GM12878 (cell line): ENCODE data around the gene PIK3R5. TPM values are rescaled to one million over a fixed set of nuclear protein-coding genes. Genes with fewer than 3 reads are reported as not detected.

Source experiments
- ASH2L ChIP-seq: fragments of 300-600, 200-600 bp; sonication (generic); IDR thresholded peaks from 2 replicates; pipeline ENCODE4 v1.6.1; 2017; ENCODE audit warnings: low read depth, mild to moderate bottlenecking, borderline replicate concordance
- BHLHE40 ChIP-seq, 2 experiments: fragments of 450-650 bp in 1 of 2; IDR thresholded peaks; 2 replicates each; pipeline ENCODE4 v1.6.1; 2011 to 2017; ENCODE audit warnings: low read depth in 2 of 2, borderline replicate concordance in 1 of 2, improper control_type of control experiment in 1 of 2, low read length in 1 of 2, mild to moderate bottlenecking in 1 of 2
- CBFB ChIP-seq: IDR thresholded peaks from 2 replicates; pipeline ENCODE4 v1.6.1; 2016; ENCODE audit warnings: antibody characterized with exemption, low read depth
- CEBPB ChIP-seq, 2 experiments: fragments of 150-350 bp in 1 of 2; IDR thresholded peaks; 2 replicates each; pipeline ENCODE4 v1.6.1; 2012 to 2014; ENCODE audit warnings: low read depth in 2 of 2, low read length in 2 of 2, borderline replicate concordance in 1 of 2, inconsistent platforms in 1 of 2
- EGR1 ChIP-seq, 2 experiments: IDR thresholded peaks; 1 replicate in 1 of 2; 2 replicates in 1 of 2; pipeline ENCODE4 v1.6.1; 2011 to 2012; ENCODE audit warnings: low read depth in 2 of 2, low read length in 2 of 2, borderline replicate concordance in 1 of 2, mild to moderate bottlenecking in 1 of 2, moderate library complexity in 1 of 2
- ELK1 ChIP-seq: IDR thresholded peaks from 2 replicates; pipeline ENCODE4 v1.6.1; 2012; ENCODE audit warnings: low read depth, low read length, improper control_type of control experiment
- GABPA ChIP-seq: IDR thresholded peaks from 2 replicates; pipeline ENCODE4 v1.6.1; 2014; ENCODE audit warnings: antibody characterized with exemption, low read depth, mild to moderate bottlenecking, inconsistent platforms
- KAT2A ChIP-seq: conservative IDR thresholded peaks from 2 replicates; pipeline ENCODE4 v1.6.1; 2011; ENCODE audit warnings: low read depth, low read length; ENCODE audit not compliant: control insufficient read depth
- MXI1 ChIP-seq: fragments of 150-350 bp; IDR thresholded peaks from 2 replicates; pipeline ENCODE4 v1.6.1; 2011; ENCODE audit warnings: low read depth, mild to moderate bottlenecking, inconsistent platforms, low read length, improper control_type of control experiment
- NFIC ChIP-seq: IDR thresholded peaks from 2 replicates; pipeline ENCODE4 v1.6.1; 2012; ENCODE audit warnings: low read depth, mild to moderate bottlenecking, inconsistent platforms, low read length, moderate library complexity
- NR2C2 ChIP-seq: IDR thresholded peaks from 2 replicates; pipeline ENCODE4 v1.6.1; 2011; ENCODE audit warnings: borderline replicate concordance, low read depth; ENCODE audit not compliant: control insufficient read depth, insufficient read length
- PAX8 ChIP-seq: fragments of 450-650 bp; IDR thresholded peaks from 2 replicates; pipeline ENCODE4 v1.6.1; 2017; ENCODE audit warnings: mild to moderate bottlenecking, moderate library complexity
- PBX3 ChIP-seq: IDR thresholded peaks from 2 replicates; pipeline ENCODE4 v1.6.1; 2011; ENCODE audit warnings: mild to moderate bottlenecking, low read depth, low read length, moderate library complexity; ENCODE audit not compliant: insufficient replicate concordance
- PML ChIP-seq: IDR thresholded peaks from 2 replicates; pipeline ENCODE4 v1.6.1; 2012; ENCODE audit warnings: low read length, inconsistent platforms
- POLR2A ChIP-seq: IDR thresholded peaks from 2 replicates; pipeline ENCODE4 v1.6.1; 2011; ENCODE audit warnings: low read depth, mild to moderate bottlenecking, low read length
- TCF12 ChIP-seq: IDR thresholded peaks from 2 replicates; pipeline ENCODE4 v1.6.1; 2011; ENCODE audit warnings: low read depth, mild to moderate bottlenecking, low read length
- YY1 ChIP-seq: IDR thresholded peaks from 2 replicates; pipeline ENCODE4 v1.6.1; 2011; ENCODE audit warnings: low read depth, mild to moderate bottlenecking, low read length
- ZBTB40 ChIP-seq: fragments of 450-650 bp; IDR thresholded peaks from 2 replicates; pipeline ENCODE4 v1.6.1; 2016; ENCODE audit warnings: mild to moderate bottlenecking, moderate library complexity, borderline replicate concordance
- ZNF207 ChIP-seq: fragments of 450-650 bp; IDR thresholded peaks from 2 replicates; pipeline ENCODE4 v1.6.1; 2014; ENCODE audit warnings: antibody characterized with exemption, mild to moderate bottlenecking, borderline replicate concordance
- polyA plus RNA-seq, 11 experiments: library from polyadenylated mRNA; depleted of rRNA in 4 of 11; unstranded in 6 of 11; stranded (reverse) in 5 of 11; fragments of >200 nt; fragmentation: Nextera tagmentation in 4 of 11; fragmentation: Illumina TruSeq in 1 of 11; extraction: Ambion mirVana in 4 of 11; extraction: Trizol in 1 of 11; gene quantifications; 1 replicate in 1 of 11; 2 replicates in 10 of 11; pipeline versions ENCODE4 v1.2.1 to v1.2.3, GENCODE V29; 2011 to 2016; ENCODE audit warnings: inconsistent platforms in 2 of 11, missing spikeins in 2 of 11, low read depth in 1 of 11
- total RNA-seq, 4 experiments: library from RNA; depleted of rRNA in 3 of 4; stranded (reverse); fragments of >200 nt in 3 of 4; fragmentation: Illumina TruSeq in 1 of 4; extraction: Trizol in 1 of 4; gene quantifications; 2 replicates each; pipeline versions ENCODE4 v1.2.1 to v1.2.3, GENCODE V29; 2013 to 2021

PIK3R5 gene
- total and polyA plus RNA-seq, 10 of the 15 experiments (the other 5 are each of a cell fraction or from before 2014, with no cell fraction given), result 9.5 to 50.8 (median 35.5) TPM

GRCh38 chr17:8900626-8901585 is 64.6 kb downstream of the PIK3R5 start (continued):
- TF ChIP-seq ZNF207 (no peak), ASH2L (no peak), ELK1 (no peak), CBFB (peak; percentile 41; the same call in 1 of the 2 replicates), PML (peak; percentile 44; the same call in 1 of the 2 replicates), GABPA (0 out of 2 replicates have a peak, but pooled peaks have one; percentile 31), BHLHE40 (IDR thresholded peaks at IDR 0.05; ENCODE audit: borderline replicate concordance in 1 of 2, low read depth in 2 of 2, low read length in 1 of 2) (peak in 1 of 2 experiments; percentile 63; a peak in 1 of 4 replicates), NFIC (peak; percentile 96), KAT2A (no peak), EGR1 (IDR thresholded peaks at IDR 0.05; ENCODE audit: borderline replicate concordance in 1 of 2, low read depth in 2 of 2, low read length in 2 of 2) (peak in 1 of 2 experiments; percentile 63; a peak in 1 of 3 replicates), TCF12 (peak; percentile 96), PAX8 (no peak), POLR2A (peak; percentile 51; the same call in 1 of the 2 replicates), YY1 (0 out of 2 replicates have a peak, but pooled peaks have one; percentile 20), MXI1 (no peak), ZBTB40 (no peak), PBX3 (peak; percentile 77), NR2C2 (no peak), CEBPB (IDR thresholded peaks at IDR 0.05; ENCODE audit: borderline replicate concordance in 1 of 2, low read depth in 2 of 2, low read length in 2 of 2) (no peak; a peak in 1 of 4 replicates)
